GM18870 (cell line): ENCODE results near the gene HINT2.

Experiments
- ATAC-seq: cut with Tn5 transposase; IDR thresholded peaks from one replicate; pipeline ENCODE4 v1.9.1; 2021; ENCODE audit warnings: moderate library complexity; ENCODE audit not compliant: unreplicated experiment

The HINT2 gene

GRCh38 chr9:35812025-35812602 is 2.7 kb downstream of the HINT2 start, which contains the start of gene SPAG8:
Gene SPAG8, minus strand, starts transcription at chr9:35812262. Its CDS starts 115 bp downstream, at chr9:35812147.
- ATAC-seq = peak; percentile 56

DNA sequence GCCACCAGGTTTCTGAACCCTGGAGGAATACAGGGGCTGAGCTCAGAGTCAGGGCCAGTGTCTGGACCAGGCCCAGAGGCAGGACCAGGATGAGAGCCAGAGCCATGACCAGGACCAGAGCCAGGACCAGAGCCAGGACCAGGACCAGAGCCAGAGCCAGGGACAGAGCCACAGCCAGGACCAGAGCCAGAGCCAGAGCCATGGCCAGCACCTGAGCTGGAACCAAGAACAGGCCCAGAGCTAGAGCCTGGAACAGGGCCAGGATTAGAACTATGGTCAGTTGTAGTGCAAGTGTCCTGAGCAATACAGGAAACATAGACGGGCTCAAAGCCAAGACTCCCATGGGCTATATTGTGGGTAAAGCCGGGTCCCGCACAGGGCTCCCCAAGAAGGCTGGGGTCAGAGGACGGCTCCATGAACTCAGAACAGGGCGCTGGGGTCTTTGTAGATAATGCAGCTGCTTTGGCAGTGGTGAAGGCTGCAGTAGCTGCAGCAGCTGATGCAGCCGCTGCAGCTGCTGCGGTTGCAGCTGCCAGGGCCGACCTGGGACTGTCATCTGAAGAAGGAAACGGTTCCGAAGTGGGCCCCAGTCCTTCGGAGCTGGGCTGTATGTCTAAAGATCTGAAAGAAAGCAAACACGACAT is 3.3 kb downstream of the HINT2 start:
- no peak for ATAC-seq

GRCh38 chr9:35810122-35810521 is 4.7 kb downstream of the HINT2 start:
- ATAC-seq = no peak

DNA sequence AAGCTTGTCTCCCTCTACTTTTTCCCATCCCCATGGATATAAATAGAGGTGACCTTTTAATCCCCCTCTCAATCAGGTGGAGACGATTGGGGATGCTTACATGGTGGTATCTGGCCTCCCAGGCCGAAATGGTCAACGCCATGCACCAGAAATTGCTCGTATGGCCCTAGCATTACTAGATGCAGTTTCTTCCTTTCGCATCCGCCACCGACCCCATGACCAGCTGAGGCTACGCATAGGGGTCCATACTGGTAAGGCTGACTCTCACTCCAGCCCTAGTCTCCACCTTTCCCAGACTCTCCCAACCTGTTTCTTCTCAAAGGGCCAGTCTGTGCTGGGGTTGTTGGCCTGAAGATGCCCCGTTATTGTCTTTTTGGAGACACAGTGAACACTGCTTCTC is 6.4 kb downstream of the HINT2 start:
- no peak for ATAC-seq

GRCh38 chr9:35806101-35806500 is 8.7 kb downstream of the HINT2 start:
- ATAC-seq = no peak

DNA sequence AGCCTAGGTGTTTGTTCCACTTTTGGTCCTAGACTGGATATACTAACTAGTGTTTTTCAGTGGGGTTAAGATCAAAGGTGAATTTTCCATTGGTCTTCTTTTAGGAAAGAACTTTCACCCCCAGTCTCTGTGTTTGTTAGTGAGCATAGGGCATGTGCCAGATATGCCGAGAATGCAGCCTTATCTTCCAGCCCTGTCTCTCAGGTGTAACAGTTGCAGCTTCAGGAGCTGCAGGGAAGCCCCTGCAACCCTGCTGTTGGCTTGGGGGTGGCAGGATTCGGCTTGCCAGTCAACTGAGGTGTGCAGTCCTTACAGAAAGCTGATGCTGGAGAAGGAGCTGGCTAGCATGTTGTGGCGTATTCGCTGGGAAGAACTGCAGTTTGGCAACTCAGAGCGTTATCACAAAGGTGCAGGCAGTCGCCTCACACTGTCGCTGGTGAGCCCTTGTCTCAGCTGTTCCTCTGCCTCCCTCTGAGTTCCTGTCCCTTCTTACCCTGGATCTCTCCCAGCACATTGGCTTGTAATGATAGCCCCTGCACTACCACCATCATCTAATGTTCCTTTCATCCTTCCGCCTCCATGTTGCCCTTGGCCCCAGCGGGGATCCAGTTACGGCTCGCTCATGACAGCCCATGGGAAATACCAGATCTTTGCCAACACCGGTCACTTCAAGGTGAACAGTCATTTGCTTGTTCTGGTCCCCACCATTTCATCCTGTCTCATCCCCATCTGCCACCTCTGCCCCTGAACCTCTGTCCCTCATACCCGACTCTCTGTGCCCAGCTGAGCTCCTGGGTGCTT is 13.3 kb downstream of the HINT2 start:
- no peak for ATAC-seq

DNA sequence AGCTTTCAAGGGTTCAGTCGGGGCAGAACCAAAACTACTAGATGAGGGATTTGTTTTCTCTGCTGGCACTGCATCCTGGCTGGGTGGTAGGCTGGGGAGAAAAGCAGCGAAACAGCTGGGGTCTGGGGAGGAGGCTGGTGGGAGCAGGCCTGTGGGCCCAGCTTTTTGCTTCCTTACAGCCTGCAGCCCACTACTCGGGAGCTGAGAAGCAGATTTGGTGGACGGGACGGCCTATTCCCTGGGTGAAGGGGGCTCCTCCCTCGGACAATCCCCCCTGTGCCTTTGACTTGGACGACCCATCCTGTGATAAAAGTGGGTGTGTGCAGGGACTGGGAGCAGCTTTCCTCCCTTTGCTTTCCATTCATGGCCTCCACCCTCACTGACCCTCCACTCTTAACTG is 14.3 kb downstream of the HINT2 start:
- ATAC-seq = no peak

- ATAC-seq = peak; percentile 41
Observed at GRCh38 chr9:35798658-35799374, 16.0 kb downstream of the HINT2 start.

- ATAC-seq = no peak
Observed at GRCh38 chr9:35797311-35798109, 17.3 kb downstream of the HINT2 start.

DNA sequence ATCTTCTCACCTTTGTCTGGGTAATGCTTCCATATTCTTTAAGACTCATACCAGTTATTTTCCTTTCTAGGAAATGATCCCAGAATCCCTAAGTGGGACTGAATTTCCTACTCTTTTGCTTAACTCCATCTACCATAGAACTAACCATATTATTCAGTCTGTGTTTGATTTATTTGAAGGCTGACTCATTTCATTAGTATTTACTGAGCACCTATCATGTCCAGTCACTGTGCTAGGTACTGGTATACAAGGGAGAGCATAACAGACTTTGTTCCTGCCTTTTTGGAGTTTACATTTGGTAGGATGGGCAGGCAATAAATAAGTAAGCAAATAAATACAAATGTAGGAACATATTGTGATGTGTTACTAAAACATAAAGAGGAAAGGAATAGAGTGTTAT is 19.1 kb downstream of the HINT2 start:
- no peak for ATAC-seq

DNA sequence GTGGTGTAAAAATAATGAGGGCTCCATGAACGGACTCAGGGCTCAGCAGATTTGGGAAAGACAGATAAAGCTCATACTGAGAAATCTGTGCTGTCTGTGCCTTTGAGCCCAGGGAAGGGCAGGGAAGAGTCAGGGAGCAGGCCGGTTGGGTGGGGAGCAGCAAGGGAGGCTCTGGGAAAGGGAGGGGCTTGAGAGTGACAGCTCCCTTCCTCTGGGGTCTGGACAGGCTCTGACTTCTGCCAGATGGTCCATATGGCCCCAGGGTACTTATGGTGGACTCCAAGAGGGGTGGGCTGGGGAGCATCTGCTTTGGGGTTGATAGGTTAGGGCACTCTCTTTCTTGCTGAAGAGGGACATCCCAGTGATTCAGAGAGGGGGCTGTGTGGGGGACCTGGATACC is 21.4 kb downstream of the HINT2 start:
- ATAC-seq = no peak

- no peak for ATAC-seq
Observed at GRCh38 chr9:35792826-35793225, 22.0 kb downstream of the HINT2 start.

DNA sequence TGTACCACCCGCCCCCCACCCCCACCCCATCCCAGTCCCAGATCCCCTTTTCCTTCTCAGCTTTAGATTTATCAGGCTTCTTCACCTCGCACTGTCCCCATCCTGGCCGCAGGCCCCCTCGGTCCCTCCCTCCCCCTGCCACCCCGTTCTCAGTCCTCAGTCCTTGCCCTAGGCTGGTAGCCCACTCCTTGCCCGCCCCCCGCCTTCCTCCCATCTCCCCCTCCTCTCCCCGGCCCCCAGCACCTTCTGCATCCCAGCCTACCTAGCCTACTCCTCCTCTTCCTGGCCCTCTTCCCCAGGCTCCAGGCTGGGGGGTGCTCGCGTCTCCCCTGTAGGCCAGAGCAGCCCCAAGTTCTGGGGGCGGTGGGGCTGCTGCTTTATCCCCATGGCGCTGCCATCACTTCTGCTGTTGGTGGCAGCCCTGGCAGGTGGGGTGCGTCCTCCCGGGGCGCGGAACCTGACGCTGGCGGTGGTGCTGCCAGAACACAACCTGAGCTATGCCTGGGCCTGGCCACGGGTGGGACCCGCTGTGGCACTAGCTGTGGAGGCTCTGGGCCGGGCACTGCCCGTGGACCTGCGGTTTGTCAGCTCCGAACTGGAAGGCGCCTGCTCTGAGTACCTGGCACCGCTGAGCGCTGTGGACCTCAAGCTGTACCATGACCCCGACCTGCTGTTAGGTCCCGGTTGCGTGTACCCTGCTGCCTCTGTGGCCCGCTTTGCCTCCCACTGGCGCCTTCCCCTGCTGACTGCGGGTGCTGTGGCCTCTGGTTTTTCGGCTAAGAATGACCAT is 22.6 kb downstream of the HINT2 start:
- ATAC-seq = no peak

DNA sequence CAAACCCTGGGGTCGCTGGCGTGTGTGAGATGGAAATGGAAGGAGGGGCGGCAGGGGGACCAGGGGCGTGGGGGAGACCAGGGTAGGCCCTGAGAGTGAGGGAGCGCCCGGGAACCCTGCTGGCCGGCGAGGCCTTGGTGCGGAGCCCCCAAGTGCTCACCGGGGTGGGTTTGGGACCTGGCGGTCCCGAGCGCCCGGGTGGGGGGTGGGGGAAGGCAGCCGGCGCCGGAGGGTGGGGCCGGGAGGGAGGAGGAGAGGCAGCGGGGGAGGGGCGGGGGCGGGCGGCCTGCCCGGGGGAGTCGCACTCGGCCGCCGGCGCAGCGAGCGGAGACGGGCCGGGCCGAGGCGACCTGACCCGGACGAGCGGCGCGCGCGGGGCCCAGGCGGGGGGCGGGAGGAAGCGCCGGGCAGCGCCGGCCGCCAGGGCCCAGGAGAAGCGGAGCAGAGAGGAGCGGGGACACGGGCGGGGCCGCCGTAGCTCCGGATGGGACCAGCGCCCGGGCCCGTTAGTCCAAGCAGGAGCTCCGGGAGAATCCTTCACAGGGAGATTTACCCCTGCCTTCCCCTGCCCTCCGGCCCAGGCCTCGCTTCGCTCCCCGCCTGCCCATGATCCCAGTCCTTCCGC is 23.4 kb downstream of the HINT2 start, which contains the start of gene NPR2:
Gene NPR2, plus strand, starts transcription at position 295 of the 625 bp plus-strand sequence. CDS start 818 bp downstream, outside the sequence.
- ATAC-seq = no peak

- ATAC-seq = no peak
Observed at GRCh38 chr9:35790385-35791296, 24.2 kb downstream of the HINT2 start.

- ATAC-seq = no peak
Observed at GRCh38 chr9:35790025-35790384, 24.8 kb downstream of the HINT2 start.

DNA sequence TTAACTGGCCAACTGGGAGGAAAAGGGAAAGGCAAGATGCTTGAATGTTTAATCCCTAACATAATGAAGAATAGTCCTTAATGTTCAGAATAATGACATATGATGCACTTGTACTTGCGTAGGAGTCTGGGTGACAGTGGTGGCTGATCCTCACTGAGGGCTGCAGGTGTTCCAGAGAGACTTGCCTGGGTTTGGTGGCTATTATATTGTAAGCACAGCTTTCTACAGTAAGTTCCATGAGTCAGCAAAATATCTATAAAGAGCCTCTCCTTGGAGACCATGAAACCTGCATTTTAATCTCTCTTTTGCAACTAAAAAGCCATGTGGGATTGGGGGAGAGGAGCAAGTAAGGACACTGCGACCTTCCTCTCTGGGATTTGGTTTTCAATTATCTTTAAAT is 25.3 kb downstream of the HINT2 start:
- ATAC-seq = no peak

DNA sequence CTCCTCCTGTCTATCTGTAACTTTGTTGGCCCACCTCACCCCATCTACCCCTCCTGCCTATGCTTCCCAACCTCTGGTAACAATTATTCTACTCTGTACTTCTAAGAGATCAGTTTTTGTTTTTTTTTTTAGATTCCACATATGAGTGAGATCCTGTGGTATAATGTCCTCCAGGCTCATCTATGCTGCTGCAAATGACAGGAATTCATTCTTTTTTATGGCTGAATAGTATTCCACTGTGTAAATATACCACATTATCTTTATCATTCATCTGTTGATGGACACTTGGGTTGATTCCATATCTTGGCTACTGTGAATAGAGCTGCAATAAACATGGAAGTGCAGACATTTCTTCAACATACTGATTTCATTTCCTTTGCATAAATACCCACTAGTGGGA is 31.4 kb downstream of the HINT2 start:
- no peak for ATAC-seq
